ENCODE data around the gene SF1. TPM values are rescaled to one million over a fixed set of nuclear protein-coding genes. Genes with fewer than 3 reads are reported as not detected.

SF1 gene
- total RNA-seq, 2 experiments from 2014 or later = 1,632 to 1,657 TPM

DNA sequence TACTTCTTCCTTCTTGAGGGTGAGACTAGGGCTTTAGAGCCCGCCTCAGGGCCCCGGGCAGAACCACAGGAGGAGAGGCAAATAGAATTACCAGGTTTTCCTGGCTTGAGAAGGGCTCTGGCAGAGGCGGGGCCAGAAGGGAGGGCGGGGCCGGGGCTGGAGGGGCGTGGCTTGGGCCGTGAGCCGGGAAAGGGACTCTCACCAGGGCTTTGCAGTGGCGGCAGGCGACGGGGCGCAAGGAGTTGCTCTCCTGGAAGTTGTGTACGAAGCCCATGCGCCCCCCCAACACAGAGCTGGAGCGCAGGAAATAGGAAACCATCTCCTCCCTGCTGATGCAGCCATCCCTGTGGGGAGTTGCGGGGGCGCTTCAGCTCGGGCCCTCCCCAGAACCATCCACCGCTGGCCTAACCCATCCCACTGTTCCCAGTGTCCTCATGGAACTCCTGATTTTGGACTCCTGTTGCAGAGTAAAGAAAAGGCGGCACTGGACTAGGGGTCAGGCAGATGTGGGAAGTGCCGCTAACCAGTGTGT, 48.4 kb downstream of the SF1 start:
- H3K4me3 ChIP-seq (ENCODE audit: low read length) = no peak overlapping the region
- no peaks in the 10 kb centered on the region for H3K27me3 ChIP-seq (ENCODE audit: control insufficient read depth in 1 of 2, insufficient read depth in 2 of 2, low read length in 2 of 2)
- no peaks in the 10 kb centered on the region for H3K9me3 ChIP-seq (ENCODE audit: control insufficient read depth in 1 of 2, insufficient read depth in 1 of 2, low read length in 2 of 2)
- Mint-ChIP-seq H3K4me1 (ENCODE audit: low read depth) (peaks cover 12% of the 10 kb centered on the region), H3K27ac (no peak overlapping the region), H3K27me3 (no peaks in the 10 kb centered on the region), H3K9me3 (no peaks in the 10 kb centered on the region), H3K36me3 (ENCODE audit: low read depth) (peaks cover 81% of the 10 kb centered on the region), H3K4me3 (no peak overlapping the region)
- intact Hi-C loops (cut with DNase I, micrococcal nuclease) = no loop called here
- H3K27ac ChIP-seq (ENCODE audit: low read depth in 1 of 2, low read length in 2 of 2) = no peak overlapping the region
- ATAC-seq (ENCODE audit: poor library complexity) = peak; percentile 34
- H3K36me3 ChIP-seq (ENCODE audit: insufficient read depth, low read length) = peaks cover 74% of the 10 kb centered on the region
- POLR2A ChIA-PET = no interaction called here
- DNase-seq = peak in 2 of 14 experiments; percentile 13 to 30
- no peak for TF ChIP-seq CTCF (IDR thresholded peaks at IDR 0.05)
- H3K4me1 ChIP-seq (ENCODE audit: insufficient read depth, low read length) = peaks cover 1% of the 10 kb centered on the region
- CTCF ChIA-PET = no interaction called here

- ChIA-PET CTCF (no interaction called here), POLR2A (interaction anchor here (1.0 kb wide), 1 partner anchor 13 kb away, joined by 4 read pairs; no protein-coding TSS in a partner anchor)
- Mint-ChIP-seq H3K36me3 (ENCODE audit: low read depth) (peaks cover 74% of the 10 kb centered on the region), H3K4me1 (ENCODE audit: low read depth) (peaks cover 20% of the 10 kb centered on the region), H3K27me3 (peaks cover 4% of the 10 kb centered on the region), H3K27ac (no peak overlapping the region), H3K4me3 (no peak overlapping the region), H3K9me3 (no peaks in the 10 kb centered on the region)
- Histone ChIP-seq H3K27me3 (ENCODE audit: control insufficient read depth in 1 of 2, insufficient read depth in 2 of 2, low read length in 2 of 2) (no peaks in the 10 kb centered on the region), H3K4me1 (ENCODE audit: insufficient read depth, low read length) (peaks cover 2% of the 10 kb centered on the region), H3K9me3 (ENCODE audit: control insufficient read depth in 1 of 2, insufficient read depth in 1 of 2, low read length in 2 of 2) (no peaks in the 10 kb centered on the region), H3K36me3 (ENCODE audit: insufficient read depth, low read length) (peaks cover 64% of the 10 kb centered on the region), H3K27ac (ENCODE audit: low read depth in 1 of 2, low read length in 2 of 2) (no peak overlapping the region), H3K4me3 (ENCODE audit: low read length) (no peak overlapping the region)
- no peak for TF ChIP-seq CTCF (IDR thresholded peaks at IDR 0.05)
- DNase-seq (peak in 1 of 14 experiments; percentile 14), ATAC-seq (ENCODE audit: poor library complexity) (no peak)
- intact Hi-C loops (cut with DNase I, micrococcal nuclease) = no loop called here
Observed at GRCh38 chr11:64728757-64729365, 49.5 kb downstream of the SF1 start.

DNA sequence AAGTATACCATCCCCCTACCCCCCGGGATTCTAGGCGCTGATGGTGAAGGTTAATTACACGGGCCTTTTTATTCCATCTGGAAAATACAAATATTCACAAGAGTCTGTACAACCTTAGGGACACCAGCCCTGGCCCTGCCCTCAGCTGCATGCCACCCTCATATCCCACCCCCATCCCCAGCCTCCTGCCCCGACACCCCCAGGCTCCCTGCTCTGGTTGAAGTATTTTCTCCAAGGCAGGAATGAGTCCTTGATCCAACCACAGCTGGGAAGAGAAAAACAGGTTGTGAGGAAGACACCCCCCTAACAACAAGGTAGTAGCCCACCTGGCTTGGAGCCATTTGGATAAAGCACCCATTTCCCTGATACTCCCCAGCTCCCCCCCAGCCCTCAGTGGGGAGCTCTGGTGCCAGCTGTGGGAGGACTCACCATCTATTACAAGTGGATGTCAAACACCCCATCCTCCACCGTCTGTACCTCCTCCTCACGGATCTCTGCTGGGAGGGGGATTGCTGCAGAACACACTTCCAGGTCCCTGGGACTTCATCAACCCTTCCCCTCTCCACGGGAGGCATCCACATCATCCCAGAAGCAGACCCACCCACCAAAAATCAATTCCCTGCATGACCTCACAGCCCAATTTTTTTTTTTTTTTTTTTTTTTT, 51.3 kb downstream of the SF1 start:
- no peak for TF ChIP-seq CTCF (IDR thresholded peaks at IDR 0.05)
- peaks cover 15% of the 10 kb centered on the region for H3K4me1 ChIP-seq (ENCODE audit: insufficient read depth, low read length)
- intact Hi-C loops (cut with DNase I, micrococcal nuclease) = no loop called here
- Mint-ChIP-seq H3K36me3 (ENCODE audit: low read depth) (peaks cover 56% of the 10 kb centered on the region), H3K27me3 (peaks cover 8% of the 10 kb centered on the region), H3K4me3 (no peak overlapping the region), H3K27ac (no peak overlapping the region), H3K9me3 (no peaks in the 10 kb centered on the region), H3K4me1 (ENCODE audit: low read depth) (peaks cover 23% of the 10 kb centered on the region)
- no peaks in the 10 kb centered on the region for H3K9me3 ChIP-seq (ENCODE audit: control insufficient read depth in 1 of 2, insufficient read depth in 1 of 2, low read length in 2 of 2)
- H3K4me3 ChIP-seq (ENCODE audit: low read length) = no peak overlapping the region
- ChIA-PET CTCF (interaction anchor here (0.7 to 1.9 kb wide), 2 partner anchors 38 to 75 kb away, joined by 5 to 6 read pairs; no protein-coding TSS in a partner anchor), POLR2A (interaction anchor here (1.5 to 2.8 kb wide), 2 partner anchors 15 to 18 kb away, joined by 4 to 12 read pairs; partner anchors contain the start of gene RASGRP2)
- H3K27me3 ChIP-seq (ENCODE audit: control insufficient read depth in 1 of 2, insufficient read depth in 2 of 2, low read length in 2 of 2) = peaks cover 5 to 6% of the 10 kb centered on the region in 2 experiments
- ATAC-seq (ENCODE audit: poor library complexity) (no peak), DNase-seq (no peak)
- H3K36me3 ChIP-seq (ENCODE audit: insufficient read depth, low read length) = peaks cover 49% of the 10 kb centered on the region
- H3K27ac ChIP-seq (ENCODE audit: low read depth in 1 of 2, low read length in 2 of 2) = no peak overlapping the region

Data from CD4-positive, alpha-beta T cell (primary cell).